HL-60 (cell line): ENCODE measurements around the gene RNASE4.

Source experiments
- CTCF ChIP-seq: IDR thresholded peaks from one replicate; pipeline ENCODE4 v1.5.1; 2011; ENCODE audit warnings: low read length, control low read depth, inconsistent platforms; ENCODE audit not compliant: insufficient read depth
- GABPA ChIP-seq: IDR thresholded peaks from 2 replicates; pipeline ENCODE4 v1.6.1; 2012; ENCODE audit warnings: low read depth
- POLR2AphosphoS5 ChIP-seq: IDR thresholded peaks from 2 replicates; pipeline ENCODE4 v1.6.1; 2012; ENCODE audit warnings: low read depth
- REST ChIP-seq: IDR thresholded peaks from 2 replicates; pipeline ENCODE4 v1.6.1; 2012; ENCODE audit warnings: low read depth; ENCODE audit not compliant: insufficient replicate concordance

DNA sequence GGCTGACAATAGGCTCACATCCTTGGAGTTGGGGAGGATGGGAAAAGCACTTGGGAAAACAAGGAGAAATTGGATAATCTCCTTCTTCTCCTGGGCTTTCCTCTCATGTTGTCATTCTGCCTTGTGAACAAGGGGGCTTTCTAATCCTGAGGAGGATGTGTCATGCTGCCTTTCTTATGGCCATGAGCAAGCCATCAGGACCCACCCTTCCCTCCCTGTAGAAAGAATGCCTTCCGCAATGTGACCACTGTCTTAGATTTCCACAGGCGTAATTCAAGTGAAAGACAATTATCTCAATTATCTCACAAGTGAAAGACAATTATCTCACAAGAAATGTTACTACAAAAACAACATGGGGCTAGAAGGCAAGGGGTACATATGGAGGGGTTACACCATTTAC lies 39.8 kb upstream of the RNASE4 start:
- no peak for TF ChIP-seq CTCF
- TF ChIP-seq GABPA, result no peak
- no peak for TF ChIP-seq REST
- TF ChIP-seq POLR2AphosphoS5, result no peak
